GM20000 (cell line): ENCODE measurements around the gene JAZF1.

ENCODE experiments used
- DNase-seq: peaks from one replicate; pipeline ENCODE4 v3.0.0; 2012; ENCODE audit warnings: low spot score
- TF ChIP-seq, protein P1 (sequence below): IDR thresholded peaks from 2 replicates; pipeline ENCODE4 v1.5.1; 2012; ENCODE audit warnings: mild to moderate bottlenecking, control low read depth; ENCODE audit errors: extremely low read depth, missing control alignments

JAZF1 gene

DNA sequence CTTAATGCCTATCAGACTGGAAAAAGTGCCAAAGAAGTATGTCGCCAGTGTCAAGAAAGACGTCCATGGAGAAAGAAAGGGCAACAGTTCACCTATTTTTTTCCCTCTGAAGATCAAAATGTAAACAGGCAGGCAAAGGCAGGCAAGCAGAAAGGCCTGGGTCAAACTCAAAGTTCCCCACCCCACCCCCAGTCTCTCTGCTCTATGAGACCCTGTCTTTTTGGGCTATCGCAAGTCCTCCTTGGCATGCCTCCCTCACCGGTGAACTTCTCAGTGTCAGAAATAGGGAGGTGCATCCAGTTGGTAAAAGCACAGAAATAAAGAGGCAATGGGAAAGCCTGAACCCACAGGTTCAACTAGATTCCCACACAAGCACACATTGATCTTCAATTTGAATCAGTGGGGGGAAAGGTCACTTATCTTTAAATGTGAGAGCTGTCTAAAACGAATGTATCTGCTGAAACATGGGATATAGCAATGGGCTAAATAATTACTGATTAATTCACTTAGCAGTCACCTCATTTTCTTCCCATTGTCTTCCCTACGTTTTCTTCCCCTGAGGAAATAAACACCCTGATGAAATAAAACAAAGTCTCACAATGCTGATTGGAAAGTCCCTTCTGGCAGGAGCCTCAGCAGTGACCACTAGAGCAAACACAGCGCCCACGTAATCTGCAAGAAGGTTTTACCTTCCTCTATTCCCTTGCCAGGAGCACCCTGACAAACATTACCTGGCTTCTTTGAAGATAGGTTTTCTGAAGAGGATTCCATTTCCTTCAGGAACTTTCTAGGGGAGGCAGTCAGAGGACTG, 31.1 kb downstream of the JAZF1 start:
- peak; percentile 14 for DNase-seq

DNA sequence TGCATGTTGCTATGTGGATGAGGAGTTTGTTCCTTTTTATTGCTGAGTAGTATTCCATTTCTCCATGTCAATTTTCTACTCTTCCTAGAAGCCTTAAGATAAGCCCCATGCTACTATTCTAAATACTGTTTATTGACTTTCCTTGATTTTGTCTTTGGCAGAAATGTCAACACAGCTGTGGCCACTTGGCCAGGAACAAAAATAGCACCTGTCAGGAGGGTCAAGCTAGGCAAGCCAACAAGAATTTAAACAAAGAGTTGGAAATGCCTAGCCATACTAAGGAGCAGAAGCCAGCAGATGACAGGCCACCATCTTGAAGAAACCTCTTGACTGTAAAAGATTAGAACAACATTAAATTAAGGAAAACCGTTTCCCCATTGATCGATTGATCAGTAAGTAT, 34.7 kb downstream of the JAZF1 start:
- TF ChIP-seq, protein P1, sequence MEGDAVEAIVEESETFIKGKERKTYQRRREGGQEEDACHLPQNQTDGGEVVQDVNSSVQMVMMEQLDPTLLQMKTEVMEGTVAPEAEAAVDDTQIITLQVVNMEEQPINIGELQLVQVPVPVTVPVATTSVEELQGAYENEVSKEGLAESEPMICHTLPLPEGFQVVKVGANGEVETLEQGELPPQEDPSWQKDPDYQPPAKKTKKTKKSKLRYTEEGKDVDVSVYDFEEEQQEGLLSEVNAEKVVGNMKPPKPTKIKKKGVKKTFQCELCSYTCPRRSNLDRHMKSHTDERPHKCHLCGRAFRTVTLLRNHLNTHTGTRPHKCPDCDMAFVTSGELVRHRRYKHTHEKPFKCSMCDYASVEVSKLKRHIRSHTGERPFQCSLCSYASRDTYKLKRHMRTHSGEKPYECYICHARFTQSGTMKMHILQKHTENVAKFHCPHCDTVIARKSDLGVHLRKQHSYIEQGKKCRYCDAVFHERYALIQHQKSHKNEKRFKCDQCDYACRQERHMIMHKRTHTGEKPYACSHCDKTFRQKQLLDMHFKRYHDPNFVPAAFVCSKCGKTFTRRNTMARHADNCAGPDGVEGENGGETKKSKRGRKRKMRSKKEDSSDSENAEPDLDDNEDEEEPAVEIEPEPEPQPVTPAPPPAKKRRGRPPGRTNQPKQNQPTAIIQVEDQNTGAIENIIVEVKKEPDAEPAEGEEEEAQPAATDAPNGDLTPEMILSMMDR = no peak
- no peak for DNase-seq

More for the DNA sequence above, 31.1 kb downstream of the JAZF1 start:
- TF ChIP-seq, protein P1 = no peak

DNA sequence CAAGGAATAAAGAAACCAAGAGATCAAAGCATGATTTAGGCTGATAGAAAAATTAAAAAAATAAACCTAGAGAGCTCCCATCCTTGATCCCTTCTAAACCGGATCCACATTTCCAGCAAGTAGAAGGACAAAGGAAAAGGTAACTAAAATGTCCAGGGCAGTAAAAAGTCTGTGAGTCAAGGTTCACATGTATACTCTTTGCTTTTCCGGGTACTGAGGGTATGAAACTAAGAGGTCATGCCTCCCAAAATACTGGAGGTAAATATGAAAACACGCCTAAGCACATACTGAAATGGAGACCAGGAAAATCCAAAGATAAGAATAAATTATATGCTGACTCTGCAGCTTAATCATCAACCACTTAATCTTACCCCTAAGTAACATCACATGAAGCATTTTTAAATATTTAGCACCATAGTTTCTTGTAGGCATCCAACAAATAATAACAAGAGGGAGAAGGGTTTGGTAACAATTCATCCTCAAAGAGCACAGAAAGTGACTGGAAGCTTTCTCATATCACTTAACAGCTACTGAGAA, 35.4 kb downstream of the JAZF1 start:
- no peak for DNase-seq
- TF ChIP-seq, protein P1 = no peak

DNA sequence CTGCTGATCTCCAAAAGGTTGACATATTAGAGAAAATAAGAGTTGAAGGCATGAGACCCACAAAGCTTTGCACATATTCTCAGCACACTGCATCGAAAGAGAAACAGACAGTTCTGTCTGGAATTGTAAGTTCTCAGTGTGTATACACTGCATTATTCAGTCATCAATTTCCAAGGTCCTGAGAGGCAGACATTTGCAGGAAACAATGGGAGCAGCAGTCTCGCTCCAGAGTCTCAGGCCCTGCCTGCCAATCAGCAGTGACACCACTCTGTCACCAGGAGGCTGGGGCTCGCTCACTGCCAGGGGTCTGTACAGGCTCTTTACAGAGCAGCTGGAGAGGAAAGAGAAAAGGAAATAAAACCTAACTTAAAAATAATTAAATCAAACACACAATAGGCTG, 36.3 kb downstream of the JAZF1 start:
- DNase-seq = no peak

DNA sequence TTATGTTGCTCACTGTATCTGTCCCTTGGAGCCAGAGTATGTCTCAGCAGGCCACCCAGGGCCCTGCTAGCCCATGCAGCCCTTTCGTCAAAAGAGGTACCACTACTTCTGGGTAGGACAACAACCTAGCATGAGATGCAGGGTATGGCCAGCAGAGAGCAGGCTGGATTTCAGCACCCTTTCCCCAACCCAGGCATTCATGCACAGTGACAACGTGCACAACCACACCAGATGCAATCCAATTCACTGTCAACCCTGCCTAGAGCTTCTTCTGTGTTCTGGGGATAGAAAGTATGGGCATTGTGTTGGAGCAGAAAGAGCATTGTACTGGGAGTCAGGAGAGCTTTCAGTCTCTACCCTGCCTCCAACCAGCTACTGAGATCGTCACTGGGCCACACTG, 37.9 kb downstream of the JAZF1 start:
- DNase-seq = no peak
- TF ChIP-seq, protein P1 = no peak

More for the DNA sequence above, 36.3 kb downstream of the JAZF1 start:
- TF ChIP-seq, protein P1 = no peak

DNA sequence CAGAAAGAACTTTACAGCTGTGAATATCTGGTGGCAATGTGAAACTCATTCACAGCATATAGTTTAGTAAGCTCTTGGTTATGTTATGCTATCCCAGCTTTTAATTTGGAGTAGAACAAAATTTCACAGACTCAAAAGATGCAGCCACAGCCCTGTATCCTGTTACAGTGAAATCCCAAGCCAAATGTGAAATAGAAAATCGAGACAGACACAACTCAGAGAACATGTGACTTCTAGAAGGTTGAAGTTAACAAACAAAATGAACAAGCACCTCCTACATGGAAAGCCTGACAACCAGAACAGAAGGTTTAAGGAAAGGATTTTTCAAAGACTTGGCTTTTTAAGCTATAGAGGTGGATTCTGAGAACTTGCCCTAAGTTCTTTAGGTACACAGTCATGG, 39.6 kb downstream of the JAZF1 start:
- TF ChIP-seq, protein P1 = no peak
- DNase-seq = no peak

DNA sequence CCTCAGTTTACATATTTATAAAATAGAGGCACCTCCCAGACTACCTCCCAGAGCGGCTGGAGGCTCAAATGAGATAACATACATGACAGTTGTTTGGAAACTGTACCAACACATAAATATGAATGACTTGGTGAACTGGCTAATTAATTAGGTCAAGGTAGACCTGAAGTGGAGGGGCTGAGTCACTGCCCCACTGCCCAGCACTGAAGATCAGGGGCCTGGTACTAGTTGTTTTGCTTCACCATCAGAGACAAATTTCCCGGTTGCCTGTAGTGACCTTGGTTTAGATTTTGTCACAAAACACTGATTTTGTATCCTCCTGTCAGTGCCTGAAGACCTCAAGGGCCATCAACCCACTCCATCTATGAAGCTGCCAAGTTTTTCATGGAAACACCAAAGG, 41.8 kb downstream of the JAZF1 start:
- no peak for DNase-seq
- TF ChIP-seq, protein P1 = no peak
